CD14-positive monocyte (primary cell): ENCODE data around the gene ITGA2B. TPM values are rescaled to one million over a fixed set of nuclear protein-coding genes. Genes with fewer than 3 reads are reported as not detected.

Source experiments
- DNase-seq, 3 donors: peaks; one replicate each; pipeline ENCODE4 v3.0.0-alpha.2; 2011 to 2022
- H2AFZ ChIP-seq: 2 replicates; pipeline ENCODE4 v1.6.0; 2012; ENCODE audit warnings: mild to moderate bottlenecking, low read depth, low read length, inconsistent platforms; ENCODE audit not compliant: insufficient read depth, poor library complexity, severe bottlenecking
- H3K27ac ChIP-seq, 2 donors: 1 replicate in 1 of 2; 2 replicates in 1 of 2; pipeline ENCODE4 v1.5.1; 2012 to 2013; ENCODE audit warnings: low read length in 2 of 2, control low read depth in 1 of 2, inconsistent platforms in 1 of 2, low read depth in 1 of 2, mild to moderate bottlenecking in 1 of 2
- H3K27me3 ChIP-seq, 2 donors: one replicate each; pipeline versions ENCODE4 v1.6.0 to v1.6.1; 2011 to 2013; ENCODE audit warnings: low read length in 2 of 2; ENCODE audit not compliant: control insufficient read depth in 2 of 2, insufficient read depth in 2 of 2
- H3K36me3 ChIP-seq, 2 donors: replicated peaks in 1 of 2; 1 replicate in 1 of 2; 2 replicates in 1 of 2; pipeline versions ENCODE4 v1.5.1 to v1.6.1; 2012 to 2013; ENCODE audit warnings: low read length in 2 of 2, control low read depth in 1 of 2, inconsistent platforms in 1 of 2, mild to moderate bottlenecking in 1 of 2; ENCODE audit not compliant: insufficient read depth in 2 of 2, control insufficient read depth in 1 of 2
- H3K4me1 ChIP-seq, 2 donors: 1 replicate in 1 of 2; 2 replicates in 1 of 2; pipeline versions ENCODE4 v1.5.1 to v1.6.1; 2012 to 2013; ENCODE audit warnings: low read length in 2 of 2, control low read depth in 1 of 2, inconsistent platforms in 1 of 2, mild to moderate bottlenecking in 1 of 2, moderate library complexity in 1 of 2; ENCODE audit not compliant: insufficient read depth in 2 of 2, control insufficient read depth in 1 of 2
- H3K4me2 ChIP-seq: replicated peaks from 2 replicates; pipeline ENCODE3; 2012; ENCODE audit warnings: low read length, moderate library complexity, mild to moderate bottlenecking; ENCODE audit not compliant: poor library complexity, severe bottlenecking; ENCODE audit errors: extremely low read depth
- H3K4me3 ChIP-seq, 3 experiments: fragments of 200-600 bp in 1 of 3; sonication (generic) in 1 of 3; replicated peaks in 1 of 3; 1 replicate in 2 of 3; 2 replicates in 1 of 3; pipeline ENCODE4 v1.5.1; 2011 to 2013; ENCODE audit warnings: low read length in 3 of 3, mild to moderate bottlenecking in 3 of 3, control low read depth in 2 of 3, low read depth in 2 of 3, inconsistent platforms in 1 of 3, moderate library complexity in 1 of 3
- H3K79me2 ChIP-seq: 2 replicates; pipeline ENCODE4 v1.6.0; 2012; ENCODE audit warnings: mild to moderate bottlenecking, control low read depth, inconsistent platforms, low read length, moderate library complexity; ENCODE audit not compliant: insufficient read depth
- H3K9ac ChIP-seq: 2 replicates; pipeline ENCODE4 v1.6.0; 2017; ENCODE audit warnings: low read length, mild to moderate bottlenecking; ENCODE audit not compliant: insufficient read depth, poor library complexity, severe bottlenecking
- H3K9me3 ChIP-seq, 2 donors: replicated peaks in 1 of 2; 1 replicate in 1 of 2; 2 replicates in 1 of 2; pipeline versions ENCODE4 v1.5.1 to v1.6.1; 2012 to 2013; ENCODE audit warnings: low read length in 2 of 2, control low read depth in 1 of 2; ENCODE audit not compliant: control insufficient read depth in 1 of 2, insufficient read depth in 1 of 2
- H4K20me1 ChIP-seq: 2 replicates; pipeline ENCODE4 v1.6.0; 2012; ENCODE audit warnings: mild to moderate bottlenecking, low read length, control low read depth, moderate library complexity; ENCODE audit not compliant: insufficient read depth
- H3K27ac Mint-ChIP-seq, 7 donors: one replicate each; pipeline ENCODE4 v1.8.0; 2020; ENCODE audit warnings: mild to moderate bottlenecking in 7 of 7, mixed read lengths in 7 of 7, moderate library complexity in 6 of 7, inconsistent platforms in 2 of 7
- H3K27me3 Mint-ChIP-seq, 3 donors: one replicate each; pipeline ENCODE4 v1.8.0; 2021 to 2022; ENCODE audit warnings: low read depth in 3 of 3, mild to moderate bottlenecking in 3 of 3, mixed read lengths in 3 of 3, moderate library complexity in 3 of 3, inconsistent platforms in 1 of 3
- H3K36me3 Mint-ChIP-seq, 2 donors: one replicate each; pipeline ENCODE4 v1.8.0; 2020; ENCODE audit warnings: mixed read lengths in 2 of 2, inconsistent platforms in 1 of 2, mild to moderate bottlenecking in 1 of 2
- H3K4me1 Mint-ChIP-seq: one replicate; pipeline ENCODE4 v1.8.0; 2020; ENCODE audit warnings: mild to moderate bottlenecking, mixed read lengths
- H3K4me3 Mint-ChIP-seq, 2 donors: one replicate each; pipeline ENCODE4 v1.8.0; 2020; ENCODE audit warnings: mild to moderate bottlenecking in 2 of 2, mixed read lengths in 2 of 2, moderate library complexity in 1 of 2
- H3K9me3 Mint-ChIP-seq, 7 donors: one replicate each; pipeline ENCODE4 v1.8.0; 2020 to 2022; ENCODE audit warnings: mixed read lengths in 7 of 7, mild to moderate bottlenecking in 6 of 7, moderate library complexity in 6 of 7, inconsistent platforms in 2 of 7
- CTCF ChIP-seq: fragments of 200-600 bp; IDR thresholded peaks from one replicate; pipeline ENCODE4 v1.8.0; 2022; ENCODE audit warnings: antibody characterized with exemption, mild to moderate bottlenecking
- WGBS: methylation state at CpG from one replicate; pipeline ENCODE4 v1.1.5; 2013; ENCODE audit warnings: missing lambda C conversion rate; ENCODE audit not compliant: insufficient coverage; 5-methylcytosine and 5-hydroxymethylcytosine counted together
- intact Hi-C, 2 donors: fragments of 100-400 bp; cut with micrococcal nuclease; formaldehyde crosslinking; loops; one replicate each; pipeline versions ENCODE4 v1.15.0 to v1.15.1; 2023
- polyA plus RNA-seq, 3 donors: library from polyadenylated mRNA; depleted of rRNA in 1 of 3; unstranded in 2 of 3; stranded (reverse) in 1 of 3; fragments of 300-500 nt in 2 of 3; fragments of >200 nt in 1 of 3; fragmentation: Illumina TruSeq in 2 of 3; gene quantifications; 1 replicate in 2 of 3; 2 replicates in 1 of 3; pipeline ENCODE4 v1.2.3, GENCODE V29; 2012 to 2021

Gene ITGA2B
- polyA plus RNA-seq, 3 donors, result 0.21 to 1.2 (median 1.1) TPM

GRCh38 chr17:44376779-44377178 lies 12.7 kb downstream of the ITGA2B start:
- no peaks in the 10 kb centered on the region for H3K9me3 ChIP-seq
- no peak overlapping the region for H3K4me3 Mint-ChIP-seq
- peaks cover 12 to 29% (median 19%) of the 10 kb centered on the region in 3 donors for H3K27me3 Mint-ChIP-seq
- H3K9ac ChIP-seq, result no peak overlapping the region
- no peak overlapping the region for H3K4me3 ChIP-seq
- H3K36me3 ChIP-seq, result no peaks in the 10 kb centered on the region
- H3K4me2 ChIP-seq, result no peak overlapping the region
- TF ChIP-seq CTCF, result no peak
- no peak for DNase-seq
- H3K27me3 ChIP-seq, result peaks cover 0 to 8% of the 10 kb centered on the region in 2 donors
- 84% methylated on average over 7 of the region's 12 CpGs for WGBS
- no peak overlapping the region for H3K27ac ChIP-seq
- no peaks in the 10 kb centered on the region for H3K36me3 Mint-ChIP-seq
- H2AFZ ChIP-seq, result no peak overlapping the region
- H4K20me1 ChIP-seq, result no peaks in the 10 kb centered on the region
- H3K9me3 Mint-ChIP-seq, result peaks cover 0 to 2% (median 0%) of the 10 kb centered on the region in 7 donors
- intact Hi-C loops, result no loop called here
- no peaks in the 10 kb centered on the region for H3K4me1 Mint-ChIP-seq
- H3K79me2 ChIP-seq, result no peaks in the 10 kb centered on the region
- H3K4me1 ChIP-seq, result no peaks in the 10 kb centered on the region
- H3K27ac Mint-ChIP-seq, result no peak overlapping the region

GRCh38 chr17:44376124-44376523 lies 13.3 kb downstream of the ITGA2B start:
- peaks cover 14 to 34% (median 24%) of the 10 kb centered on the region in 3 donors for H3K27me3 Mint-ChIP-seq
- no peaks in the 10 kb centered on the region for H3K36me3 Mint-ChIP-seq
- 100% methylated on average over 3 of the region's 5 CpGs for WGBS
- H3K9ac ChIP-seq, result no peak overlapping the region
- no peak overlapping the region for H3K4me3 Mint-ChIP-seq
- H3K4me1 Mint-ChIP-seq, result no peaks in the 10 kb centered on the region
- no peak for DNase-seq
- H3K27ac ChIP-seq, result no peak overlapping the region
- no peaks in the 10 kb centered on the region for H4K20me1 ChIP-seq
- H3K4me2 ChIP-seq, result no peak overlapping the region
- no peaks in the 10 kb centered on the region for H3K36me3 ChIP-seq
- H3K9me3 ChIP-seq, result no peaks in the 10 kb centered on the region
- H3K9me3 Mint-ChIP-seq, result peaks cover 0 to 2% (median 0%) of the 10 kb centered on the region in 7 donors
- no peaks in the 10 kb centered on the region for H3K4me1 ChIP-seq
- H3K4me3 ChIP-seq, result no peak overlapping the region
- peak overlapping the region in 1 of 7 donors; percentile 36 for H3K27ac Mint-ChIP-seq
- peaks cover 0 to 9% of the 10 kb centered on the region in 2 donors for H3K27me3 ChIP-seq
- no peak overlapping the region for H2AFZ ChIP-seq
- intact Hi-C loops, result no loop called here
- TF ChIP-seq CTCF, result peak; percentile 52
- no peaks in the 10 kb centered on the region for H3K79me2 ChIP-seq
